Measurements from ENCODE around the gene PPA1. TPM values are rescaled to one million over a fixed set of nuclear protein-coding genes. Genes with fewer than 3 reads are reported as not detected.
"Not testable (repeated sequence)": the region's sequence is repeated elsewhere in the genome, so short reads cannot be mapped to it uniquely, and the experiment has no call there.

The PPA1 gene
- total RNA-seq, 1 donor: 133 TPM

- H3K9me3 ChIP-seq (ENCODE audit: low read depth, low read length): peaks cover 8% of the 10 kb centered on the region
- H3K4me3 ChIP-seq (ENCODE audit: low read length): no peak overlapping the region
- H3K27me3 ChIP-seq (ENCODE audit: insufficient read depth, low read length): peaks cover 21% of the 10 kb centered on the region
- peaks cover 4% of the 10 kb centered on the region for H3K4me1 ChIP-seq (ENCODE audit: insufficient read depth, low read length)
Measured at GRCh38 chr10:70260734-70261133, 27.5 kb upstream of the PPA1 start.

DNA sequence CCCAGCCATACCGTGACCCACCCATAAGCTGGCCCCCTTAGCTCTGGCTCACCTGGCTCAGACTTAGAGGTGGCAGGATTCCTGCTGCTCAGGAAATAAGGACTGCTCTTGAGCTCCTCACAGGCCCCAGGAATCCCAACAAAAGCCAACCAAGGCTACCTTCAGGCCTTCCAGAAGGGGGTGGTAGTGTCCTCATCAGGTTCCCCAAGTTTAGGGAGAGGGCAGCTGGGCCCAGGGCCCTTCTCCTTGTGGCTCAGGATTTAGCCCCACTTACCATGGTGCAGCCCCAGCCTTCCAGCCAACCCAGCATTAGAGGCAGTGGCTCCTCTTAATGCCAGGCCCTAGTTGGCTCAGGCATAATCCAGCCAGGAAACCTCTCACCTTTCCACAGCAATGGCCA lies 27.0 kb upstream of the PPA1 start:
- H3K27me3 ChIP-seq (ENCODE audit: insufficient read depth, low read length): peaks cover 26% of the 10 kb centered on the region
- no peak overlapping the region for H3K4me3 ChIP-seq (ENCODE audit: low read length)
- H3K9me3 ChIP-seq (ENCODE audit: low read depth, low read length): peaks cover 8% of the 10 kb centered on the region
- peaks cover 9% of the 10 kb centered on the region for H3K4me1 ChIP-seq (ENCODE audit: insufficient read depth, low read length)

DNA sequence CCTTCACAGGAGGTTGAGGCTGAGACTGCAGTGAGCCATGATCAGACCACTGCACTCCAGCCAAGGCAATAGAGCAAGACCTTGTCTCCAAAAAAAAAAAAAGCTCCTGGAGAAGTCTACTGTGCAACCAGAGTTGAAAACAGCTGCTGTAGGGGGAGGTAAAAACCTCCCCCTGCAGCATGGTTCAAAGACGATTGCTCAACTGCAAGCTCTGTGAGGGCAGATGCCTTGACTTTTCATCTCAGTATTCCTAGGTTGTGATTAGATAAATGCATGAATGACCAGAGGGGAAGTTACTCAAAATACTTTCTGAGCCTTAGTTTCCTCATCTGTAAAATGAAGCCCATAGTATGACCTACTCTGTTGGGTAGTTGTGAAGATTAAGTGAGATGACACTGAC lies 25.0 kb upstream of the PPA1 start:
- Histone ChIP-seq H3K4me3 (ENCODE audit: low read length) (no peak overlapping the region), H3K9me3 (ENCODE audit: low read depth, low read length) (peaks cover 8% of the 10 kb centered on the region), H3K27me3 (ENCODE audit: insufficient read depth, low read length) (peaks cover 45% of the 10 kb centered on the region), H3K4me1 (ENCODE audit: insufficient read depth, low read length) (peaks cover 11% of the 10 kb centered on the region)

- H3K4me3 ChIP-seq (ENCODE audit: low read length); H3K9me3 ChIP-seq (ENCODE audit: low read depth, low read length): not testable (repeated sequence)
- peaks cover 49% of the 10 kb centered on the region for H3K27me3 ChIP-seq (ENCODE audit: insufficient read depth, low read length)
- H3K4me1 ChIP-seq (ENCODE audit: insufficient read depth, low read length): peaks cover 11% of the 10 kb centered on the region
Measured at GRCh38 chr10:70257816-70258215, 24.6 kb upstream of the PPA1 start.

DNA sequence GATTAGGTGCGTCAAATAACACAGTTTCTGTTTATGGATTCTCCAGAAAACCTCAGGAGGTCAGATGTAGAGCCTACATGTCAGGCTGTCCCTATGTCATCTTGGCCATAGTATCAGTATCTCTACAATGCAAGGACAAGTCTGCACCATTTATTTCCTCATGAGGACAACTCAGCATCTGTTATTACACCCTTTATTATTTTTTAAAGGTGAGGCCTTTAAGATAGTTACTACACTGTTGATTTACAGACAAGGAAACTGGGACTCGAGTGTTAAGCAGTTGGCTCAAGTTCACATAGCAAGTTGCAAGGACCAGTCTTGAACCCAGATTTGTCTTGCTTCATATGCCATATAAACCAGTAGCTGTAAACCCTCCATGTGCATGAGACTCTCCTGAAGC lies 23.2 kb upstream of the PPA1 start:
- Histone ChIP-seq H3K4me3 (ENCODE audit: low read length) (no peak overlapping the region), H3K4me1 (ENCODE audit: insufficient read depth, low read length) (peaks cover 11% of the 10 kb centered on the region), H3K9me3 (ENCODE audit: low read depth, low read length) (peaks cover 6% of the 10 kb centered on the region), H3K27me3 (ENCODE audit: insufficient read depth, low read length) (peaks cover 45% of the 10 kb centered on the region)

- H3K4me1 ChIP-seq (ENCODE audit: insufficient read depth, low read length): peaks cover 11% of the 10 kb centered on the region
- H3K27me3 ChIP-seq (ENCODE audit: insufficient read depth, low read length): peaks cover 41% of the 10 kb centered on the region
- H3K4me3 ChIP-seq (ENCODE audit: low read length): no peak overlapping the region
- no peaks in the 10 kb centered on the region for H3K9me3 ChIP-seq (ENCODE audit: low read depth, low read length)
Measured at GRCh38 chr10:70255329-70256299, 22.4 kb upstream of the PPA1 start.

DNA sequence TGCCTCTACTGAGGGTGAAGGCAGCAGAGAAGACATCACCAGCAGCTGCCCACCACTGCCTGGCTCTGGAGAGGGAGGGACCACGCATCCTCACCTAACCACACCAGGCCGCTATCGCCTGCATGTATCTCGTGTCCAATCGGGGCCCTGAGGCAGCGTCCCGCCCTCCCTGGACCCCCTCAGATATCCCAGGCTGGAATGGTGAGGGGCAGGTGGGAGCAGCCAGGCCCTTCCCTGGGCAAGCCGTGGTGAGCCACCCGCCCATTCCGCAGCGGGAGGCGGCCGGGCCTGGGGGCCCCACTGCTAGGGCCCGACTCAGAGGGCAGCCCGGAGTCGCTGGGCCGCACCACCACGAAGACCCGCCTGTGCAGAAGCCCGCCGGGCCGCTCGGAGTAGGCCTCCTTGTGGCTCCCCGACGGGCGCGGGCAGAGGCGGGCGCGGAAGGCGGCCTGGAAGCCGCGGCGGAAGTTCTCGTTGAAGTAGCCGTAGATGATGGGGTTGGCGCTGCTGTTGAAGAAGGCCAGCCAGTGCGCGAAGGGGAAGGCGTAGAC lies 21.6 kb upstream of the PPA1 start:
- Histone ChIP-seq H3K9me3 (ENCODE audit: low read depth, low read length) (no peaks in the 10 kb centered on the region), H3K4me1 (ENCODE audit: insufficient read depth, low read length) (peaks cover 11% of the 10 kb centered on the region), H3K4me3 (ENCODE audit: low read length) (no peak overlapping the region), H3K27me3 (ENCODE audit: insufficient read depth, low read length) (peaks cover 41% of the 10 kb centered on the region)

- H3K4me3 ChIP-seq (ENCODE audit: low read length): no peak overlapping the region
- no peaks in the 10 kb centered on the region for H3K9me3 ChIP-seq (ENCODE audit: low read depth, low read length)
- peaks cover 41% of the 10 kb centered on the region for H3K27me3 ChIP-seq (ENCODE audit: insufficient read depth, low read length)
- peaks cover 11% of the 10 kb centered on the region for H3K4me1 ChIP-seq (ENCODE audit: insufficient read depth, low read length)
Measured at GRCh38 chr10:70253878-70254765, 20.9 kb upstream of the PPA1 start.

- Histone ChIP-seq H3K4me3 (ENCODE audit: low read length) (no peak overlapping the region), H3K27me3 (ENCODE audit: insufficient read depth, low read length) (peaks cover 42% of the 10 kb centered on the region), H3K4me1 (ENCODE audit: insufficient read depth, low read length) (peaks cover 10% of the 10 kb centered on the region), H3K9me3 (ENCODE audit: low read depth, low read length) (no peaks in the 10 kb centered on the region)
Measured at GRCh38 chr10:70250961-70251680, 17.9 kb upstream of the PPA1 start.

GRCh38 chr10:70247360-70247759 lies 14.1 kb upstream of the PPA1 start:
- Histone ChIP-seq H3K4me3 (ENCODE audit: low read length) (no peak overlapping the region), H3K9me3 (ENCODE audit: low read depth, low read length) (no peaks in the 10 kb centered on the region), H3K27me3 (ENCODE audit: insufficient read depth, low read length) (peaks cover 8% of the 10 kb centered on the region), H3K4me1 (ENCODE audit: insufficient read depth, low read length) (no peaks in the 10 kb centered on the region)

- no peaks in the 10 kb centered on the region for H3K9me3 ChIP-seq (ENCODE audit: low read depth, low read length)
- no peak overlapping the region for H3K4me3 ChIP-seq (ENCODE audit: low read length)
- no peaks in the 10 kb centered on the region for H3K27me3 ChIP-seq (ENCODE audit: insufficient read depth, low read length)
- no peaks in the 10 kb centered on the region for H3K4me1 ChIP-seq (ENCODE audit: insufficient read depth, low read length)
Measured at GRCh38 chr10:70241081-70241480, 7.9 kb upstream of the PPA1 start.

DNA sequence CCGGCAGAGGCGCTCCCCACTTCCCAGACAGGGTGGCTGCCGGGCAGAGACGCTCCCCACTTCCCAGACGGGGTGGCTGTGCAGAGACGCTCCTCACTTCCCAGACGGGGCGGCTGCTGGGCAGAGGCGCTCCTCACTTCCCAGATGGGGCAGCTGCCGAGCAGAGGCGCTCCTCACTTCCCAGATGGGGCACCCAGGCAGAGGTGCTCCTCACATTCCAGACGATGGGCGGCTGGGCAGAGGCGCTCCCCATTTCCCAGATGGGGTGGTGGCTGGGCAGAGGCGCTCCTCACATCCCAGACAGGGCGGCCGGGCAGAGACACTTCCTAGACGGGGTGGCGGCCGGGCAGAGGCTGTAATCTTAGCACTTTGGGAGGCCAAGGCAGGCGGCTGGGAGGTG lies 6.8 kb upstream of the PPA1 start:
- not testable (repeated sequence) for H3K4me1 ChIP-seq (ENCODE audit: insufficient read depth, low read length); H3K9me3 ChIP-seq (ENCODE audit: low read depth, low read length); H3K4me3 ChIP-seq (ENCODE audit: low read length); H3K27me3 ChIP-seq (ENCODE audit: insufficient read depth, low read length)

DNA sequence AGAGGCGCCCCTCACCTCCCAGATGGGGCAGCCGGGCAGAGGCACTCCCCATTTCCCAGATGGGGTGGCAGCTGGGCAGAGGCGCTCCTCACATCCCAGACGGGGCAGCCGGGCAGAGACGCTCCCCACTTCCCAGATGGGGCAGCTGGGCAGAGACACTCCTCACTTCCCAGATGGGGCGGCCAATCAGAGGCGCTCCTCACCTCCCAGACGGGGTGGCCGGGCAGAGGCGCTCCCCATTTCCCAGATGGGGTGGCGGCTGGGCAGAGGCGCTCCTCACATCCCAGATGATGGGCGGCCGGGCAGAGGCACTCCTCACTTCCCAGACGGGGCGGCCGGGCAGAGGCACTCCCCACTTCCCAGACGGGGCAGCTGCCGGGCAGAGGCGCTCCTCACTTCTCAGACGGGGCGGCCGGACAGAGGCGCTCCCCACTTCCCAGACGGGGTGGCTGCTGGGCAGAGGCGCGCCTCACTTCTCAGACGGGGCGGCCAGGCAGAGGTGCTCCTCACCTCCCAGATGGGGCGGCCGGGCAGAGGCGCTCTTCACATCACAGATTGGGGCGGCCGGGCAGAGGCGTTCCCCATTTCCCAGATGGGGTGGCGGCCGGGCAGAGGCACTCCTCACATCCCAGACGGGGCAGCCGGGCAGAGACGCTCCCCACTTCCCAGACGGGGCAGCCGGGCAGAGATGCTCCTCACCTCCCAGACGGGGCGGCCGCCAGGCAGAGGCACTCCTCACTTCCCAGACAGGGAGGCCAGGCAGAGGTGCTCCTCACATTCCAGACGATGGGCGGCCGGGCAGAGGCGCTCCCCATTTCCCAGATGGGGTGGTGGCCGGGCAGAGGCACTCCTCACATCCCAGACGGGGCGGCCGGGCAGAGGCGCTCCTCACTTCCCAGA lies 6.1 kb upstream of the PPA1 start:
- H3K27me3 ChIP-seq (ENCODE audit: insufficient read depth, low read length); H3K9me3 ChIP-seq (ENCODE audit: low read depth, low read length); H3K4me1 ChIP-seq (ENCODE audit: insufficient read depth, low read length); H3K4me3 ChIP-seq (ENCODE audit: low read length): not testable (repeated sequence)
